Upper lobe of left lung (tissue), 4 donors: ENCODE data around the gene SULT1A1.

Source experiments
- EP300 ChIP-seq, 4 donors: sonication (generic); formaldehyde crosslinking; IDR thresholded peaks; one replicate each; pipeline ENCODE4 v1.5.1; 2017; ENCODE audit warnings: antibody characterized with exemption in 4 of 4, control low read depth in 2 of 4
- POLR2A ChIP-seq, 4 donors: fragments of 450-650 bp; IDR thresholded peaks; one replicate each; pipeline ENCODE4 v1.5.1; 2016 to 2017; ENCODE audit warnings: antibody characterized with exemption in 4 of 4, mild to moderate bottlenecking in 2 of 4
- POLR2AphosphoS5 ChIP-seq, 2 donors: sonication (generic); formaldehyde crosslinking; IDR thresholded peaks; one replicate each; pipeline ENCODE4 v1.5.1; 2017; ENCODE audit warnings: antibody characterized with exemption in 2 of 2
- TF ChIP-seq, protein P1 (sequence below), 6 experiments: fragments of 450-650 bp in 4 of 6; fragments of 200-600 bp in 2 of 6; sonication (generic) in 2 of 6; IDR thresholded peaks; one replicate each; pipeline ENCODE4 v1.5.1; 2016 to 2019; ENCODE audit warnings: antibody characterized with exemption in 6 of 6

DNA sequence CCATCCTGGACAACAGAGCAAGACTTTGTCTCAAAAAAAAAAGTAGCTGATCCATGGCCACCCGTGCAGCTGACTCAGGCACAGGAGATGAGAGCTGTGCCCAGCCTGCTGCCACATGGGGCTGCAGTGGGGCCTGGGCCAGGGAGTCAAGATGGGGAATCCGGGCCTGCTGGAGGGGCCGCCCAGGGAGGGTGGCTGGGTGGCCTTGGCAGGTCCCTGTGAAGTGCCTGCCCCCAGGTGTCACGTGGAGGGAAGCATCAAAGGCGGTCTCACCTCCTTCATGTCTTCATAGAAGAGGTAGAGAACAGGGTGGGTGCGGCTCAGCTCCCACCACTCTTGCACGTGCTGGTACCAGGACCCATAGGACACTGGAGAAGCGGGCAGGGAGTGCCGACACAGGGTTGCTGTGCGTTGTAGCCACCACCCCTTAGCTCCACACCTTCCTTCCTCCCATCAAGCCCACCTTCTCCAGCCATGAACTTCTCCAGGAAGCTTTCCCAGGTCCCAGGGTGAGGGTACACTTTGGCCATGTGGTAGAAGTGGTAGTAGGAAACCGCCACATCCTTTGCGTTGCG lies 16.8 kb downstream of the SULT1A1 start:
- TF ChIP-seq, protein P1, sequence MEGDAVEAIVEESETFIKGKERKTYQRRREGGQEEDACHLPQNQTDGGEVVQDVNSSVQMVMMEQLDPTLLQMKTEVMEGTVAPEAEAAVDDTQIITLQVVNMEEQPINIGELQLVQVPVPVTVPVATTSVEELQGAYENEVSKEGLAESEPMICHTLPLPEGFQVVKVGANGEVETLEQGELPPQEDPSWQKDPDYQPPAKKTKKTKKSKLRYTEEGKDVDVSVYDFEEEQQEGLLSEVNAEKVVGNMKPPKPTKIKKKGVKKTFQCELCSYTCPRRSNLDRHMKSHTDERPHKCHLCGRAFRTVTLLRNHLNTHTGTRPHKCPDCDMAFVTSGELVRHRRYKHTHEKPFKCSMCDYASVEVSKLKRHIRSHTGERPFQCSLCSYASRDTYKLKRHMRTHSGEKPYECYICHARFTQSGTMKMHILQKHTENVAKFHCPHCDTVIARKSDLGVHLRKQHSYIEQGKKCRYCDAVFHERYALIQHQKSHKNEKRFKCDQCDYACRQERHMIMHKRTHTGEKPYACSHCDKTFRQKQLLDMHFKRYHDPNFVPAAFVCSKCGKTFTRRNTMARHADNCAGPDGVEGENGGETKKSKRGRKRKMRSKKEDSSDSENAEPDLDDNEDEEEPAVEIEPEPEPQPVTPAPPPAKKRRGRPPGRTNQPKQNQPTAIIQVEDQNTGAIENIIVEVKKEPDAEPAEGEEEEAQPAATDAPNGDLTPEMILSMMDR (IDR thresholded peaks at IDR 0.05) = no peak
- TF ChIP-seq POLR2A (IDR thresholded peaks at IDR 0.05) = no peak
- TF ChIP-seq EP300 (IDR thresholded peaks at IDR 0.05) = no peak
- no peak for TF ChIP-seq POLR2AphosphoS5 (IDR thresholded peaks at IDR 0.05)
